MCF 10A (cell line): ENCODE measurements around the gene C6orf120. TPM values are rescaled to one million over a fixed set of nuclear protein-coding genes. Genes with fewer than 3 reads are reported as not detected.

ENCODE experiments used
- BruUV-seq: library from RNA; stranded (reverse); fragments of 400-500 nt; replicated peaks from 2 replicates; lab custom pipeline; 2021; lab: Mats Ljungman, UMichigan
- CTCF ChIA-PET: fragments of 300-600 bp; sonication (Branson Sonifier 250); formaldehyde crosslinking; extraction: SDS; loops from one replicate; lab custom pipeline; 2021; ENCODE audit warnings: antibody characterized with exemption, inconsistent platforms; lab: Yijun Ruan, JAX
- POLR2A ChIA-PET: fragments of 300-600, 350-650 bp; sonication (Branson Sonifier 250); formaldehyde crosslinking; extraction: SDS; loops from one replicate; lab custom pipeline; 2020; ENCODE audit warnings: antibody characterized with exemption, inconsistent platforms; lab: Yijun Ruan, JAX
- DNase-seq: peaks from one replicate; pipeline ENCODE4 v3.0.0-alpha.2; 2018; ENCODE audit not compliant: unreplicated experiment
- H3K27ac Mint-ChIP-seq: one replicate; pipeline ENCODE4 v1.8.0; 2022; ENCODE audit warnings: mild to moderate bottlenecking, low read depth, mixed read lengths; ENCODE audit not compliant: unreplicated experiment
- H3K27me3 Mint-ChIP-seq: one replicate; pipeline ENCODE4 v1.8.0; 2022; ENCODE audit warnings: mixed read lengths; ENCODE audit not compliant: insufficient read depth, unreplicated experiment
- H3K36me3 Mint-ChIP-seq: one replicate; pipeline ENCODE4 v1.8.0; 2022; ENCODE audit warnings: mild to moderate bottlenecking, moderate library complexity, mixed read lengths; ENCODE audit not compliant: insufficient read depth, unreplicated experiment
- H3K4me1 Mint-ChIP-seq: one replicate; pipeline ENCODE4 v1.8.0; 2022; ENCODE audit warnings: mixed read lengths; ENCODE audit not compliant: insufficient read depth, unreplicated experiment
- H3K4me3 Mint-ChIP-seq: one replicate; pipeline ENCODE4 v1.8.0; 2022; ENCODE audit warnings: mild to moderate bottlenecking, moderate library complexity, mixed read lengths; ENCODE audit not compliant: unreplicated experiment
- H3K9me3 Mint-ChIP-seq: one replicate; pipeline ENCODE4 v1.8.0; 2022; ENCODE audit warnings: mixed read lengths; ENCODE audit not compliant: unreplicated experiment
- CTCF ChIP-seq: fragments of 200-600 bp; IDR thresholded peaks from one replicate; pipeline ENCODE4 v1.8.0; 2022; ENCODE audit warnings: antibody characterized with exemption, mild to moderate bottlenecking; ENCODE audit not compliant: unreplicated experiment
- intact Hi-C: fragments of 100-400 bp; cut with micrococcal nuclease; formaldehyde crosslinking; loops from 2 replicates; pipeline ENCODE4 v1.14.1; 2022
- total RNA-seq: library from RNA; stranded (reverse); gene quantifications from 2 replicates; pipeline ENCODE4 v1.2.3, GENCODE V29; 2022

C6orf120 gene
- total RNA-seq, 1 experiment from 2014 or later = 25.3 TPM

GRCh38 chr6:169724494-169725124 lies 22.7 kb downstream of the C6orf120 start, which contains the start of gene PHF10:
PHF10 (minus strand) TSS chr6:169724500; CDS start chr6:169723931, 569 bp downstream.
- BruUV-seq = no TSS peak
- Mint-ChIP-seq H3K27me3 (no peaks in the 10 kb centered on the region), H3K9me3 (no peaks in the 10 kb centered on the region), H3K4me1 (peaks cover 5% of the 10 kb centered on the region), H3K36me3 (no peaks in the 10 kb centered on the region), H3K27ac (peak within 1 kb of the TSS; percentile 70), H3K4me3 (peak within 1 kb of the TSS; percentile 90)
- intact Hi-C loops = no loop called here
- CTCF ChIA-PET = interaction anchor here (1.4 kb wide), 1 partner anchor 23 kb away, joined by 3 read pairs; no protein-coding TSS in a partner anchor
- peak; percentile 32 for DNase-seq
- TF ChIP-seq CTCF = no peak
- POLR2A ChIA-PET = interaction anchor here (0.7 to 5.6 kb wide), 4 partner anchors 16 to 156 kb away, joined by 3 to 102 read pairs (median 38); partner anchors contain the start of genes C6orf120, DYNLT2, ERMARD and WDR27

- DNase-seq = peak; percentile 68
- no TSS peak for BruUV-seq
- intact Hi-C loops = no loop called here
- H3K36me3 Mint-ChIP-seq = no peaks in the 10 kb centered on the region
- H3K4me1 Mint-ChIP-seq = peaks cover 5% of the 10 kb centered on the region
- peak overlapping the region; percentile 28 for H3K4me3 Mint-ChIP-seq
- H3K9me3 Mint-ChIP-seq = no peaks in the 10 kb centered on the region
- CTCF ChIA-PET = interaction anchor here (0.6 to 1.4 kb wide), 2 partner anchors 22 to 377 kb away, joined by 3 read pairs; no protein-coding TSS in a partner anchor
- no peak for TF ChIP-seq CTCF
- H3K27ac Mint-ChIP-seq = no peak overlapping the region
- POLR2A ChIA-PET = interaction anchor here (0.7 to 5.6 kb wide), 4 partner anchors 17 to 156 kb away, joined by 3 to 102 read pairs (median 38); partner anchors contain the start of genes C6orf120, DYNLT2, ERMARD and WDR27
- H3K27me3 Mint-ChIP-seq = no peaks in the 10 kb centered on the region
These were observed 23.5 kb downstream of the C6orf120 start for GRCh38 chr6:169725125-169726048.

- ChIA-PET CTCF (interaction anchor here (0.6 kb wide), 2 partner anchors 378 to 863 kb away, joined by 3 read pairs; no protein-coding TSS in a partner anchor), POLR2A (interaction anchor here (5.4 to 5.6 kb wide), 2 partner anchors 24 kb away, joined by 73 to 102 read pairs; partner anchors contain the start of genes C6orf120, DYNLT2, ERMARD and WDR27)
- no peaks in the 10 kb centered on the region for H3K27me3 Mint-ChIP-seq
- no peaks in the 10 kb centered on the region for H3K9me3 Mint-ChIP-seq
- TF ChIP-seq CTCF = no peak
- H3K36me3 Mint-ChIP-seq = no peaks in the 10 kb centered on the region
- intact Hi-C loops = no loop called here
- DNase-seq = no peak
- no TSS peak for BruUV-seq
- no peak overlapping the region for H3K27ac Mint-ChIP-seq
- H3K4me1 Mint-ChIP-seq = peaks cover 5% of the 10 kb centered on the region
- H3K4me3 Mint-ChIP-seq = peak overlapping the region; percentile 28
These were observed 24.1 kb downstream of the C6orf120 start for GRCh38 chr6:169726049-169726400.
